NCI-H187 treated with DMSO at 0.1 percent for 48 hours (cell line): ENCODE measurements around the gene WDR70.
"Not testable (repeated sequence)": the region's sequence is repeated elsewhere in the genome, so short reads cannot be mapped to it uniquely, and the experiment has no call there.

Experiments used
- DNase-seq: peaks from one replicate; lab custom pipeline; 2025; lab: John Stamatoyannopoulos, UW

The WDR70 gene

DNA sequence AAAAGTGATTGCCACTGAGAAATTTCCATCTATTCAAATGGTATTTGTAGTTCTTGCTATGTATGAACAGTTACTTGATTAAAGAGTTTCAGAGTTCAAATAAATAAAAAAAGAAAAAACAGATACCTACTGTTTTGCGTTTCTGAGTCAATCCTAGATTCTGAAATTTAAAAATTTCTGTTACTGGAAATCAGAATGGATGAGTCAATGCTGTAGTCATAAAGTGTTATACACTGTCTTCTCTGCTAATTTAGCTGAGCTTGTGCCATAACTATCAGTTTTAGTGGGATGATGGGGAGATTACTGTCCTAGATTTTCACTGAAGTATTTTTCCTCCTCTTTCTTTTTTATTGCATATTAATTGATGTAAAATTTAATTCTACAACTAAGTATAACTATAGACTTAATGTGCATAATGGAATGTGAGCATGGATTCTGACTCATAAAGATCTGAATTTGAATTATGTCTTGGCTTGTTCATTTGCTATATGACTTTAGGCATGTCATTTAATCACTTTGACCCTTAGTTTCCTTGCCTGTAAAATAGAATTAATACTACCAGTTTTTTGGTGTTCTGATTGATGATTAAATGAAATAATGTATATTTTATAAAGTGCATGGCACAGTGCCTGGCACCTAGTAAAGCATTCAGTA lies 75.4 kb downstream of the WDR70 start:
- DNase-seq: not testable (repeated sequence)

DNA sequence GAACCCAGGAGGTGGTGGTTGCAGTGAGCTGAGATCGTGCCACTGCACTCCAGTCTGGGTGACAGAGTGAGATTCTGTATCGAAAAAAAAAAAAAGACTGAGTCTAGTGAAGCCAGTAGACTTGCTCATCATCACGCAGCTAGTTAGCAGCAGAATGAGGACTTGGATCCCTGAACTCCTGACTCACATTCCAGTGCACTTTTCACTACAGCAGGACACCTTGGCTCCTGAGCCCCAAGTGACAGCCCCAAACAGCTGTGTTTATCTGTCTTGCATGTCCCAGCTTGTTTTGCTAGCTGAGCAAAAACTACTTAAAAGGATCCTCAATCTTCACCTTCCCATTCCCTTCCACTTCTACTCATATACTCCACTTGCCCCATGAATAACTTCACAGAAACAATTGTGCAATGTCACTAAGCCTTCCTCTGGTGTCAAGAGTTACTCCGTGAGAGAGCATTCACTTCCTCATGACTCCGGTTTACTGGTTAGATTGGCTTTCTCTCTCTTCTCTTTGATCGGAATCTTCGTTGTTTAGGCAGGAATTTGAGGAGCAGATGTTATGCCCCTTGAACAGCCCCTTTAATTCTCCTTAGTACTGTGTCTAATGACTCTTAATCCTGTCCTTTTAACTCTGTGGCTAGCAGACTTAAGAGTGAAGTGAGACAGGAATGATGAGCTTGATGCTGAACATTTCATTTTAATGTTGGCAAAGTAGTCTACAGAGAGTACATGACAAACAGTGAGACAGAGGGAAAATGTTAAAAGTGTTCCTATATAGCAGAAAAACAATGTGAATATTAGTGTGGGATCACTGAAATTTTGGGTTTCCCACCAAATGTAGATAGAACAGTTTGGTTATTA lies 84.3 kb downstream of the WDR70 start:
- DNase-seq: not testable (repeated sequence)

DNA sequence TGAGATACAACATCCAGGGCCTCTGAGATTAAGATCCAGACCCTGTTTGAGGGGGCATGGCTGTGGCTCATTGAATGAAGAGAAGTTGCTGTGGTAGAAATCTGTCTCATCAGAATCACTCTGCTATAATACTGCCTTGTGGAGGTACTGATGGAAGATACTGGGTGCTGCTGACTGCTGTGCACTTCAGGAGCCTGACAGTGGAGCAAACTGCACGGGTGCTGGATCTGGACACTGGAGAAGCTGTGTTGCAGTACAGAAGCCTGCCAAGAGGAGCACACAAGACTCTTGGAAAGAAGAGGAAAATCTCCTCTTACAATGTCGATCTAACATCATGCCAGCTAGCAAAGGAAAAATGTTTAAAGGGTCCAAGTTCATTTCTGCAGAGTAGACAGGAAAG lies 85.5 kb downstream of the WDR70 start:
- DNase-seq: not testable (repeated sequence)

DNA sequence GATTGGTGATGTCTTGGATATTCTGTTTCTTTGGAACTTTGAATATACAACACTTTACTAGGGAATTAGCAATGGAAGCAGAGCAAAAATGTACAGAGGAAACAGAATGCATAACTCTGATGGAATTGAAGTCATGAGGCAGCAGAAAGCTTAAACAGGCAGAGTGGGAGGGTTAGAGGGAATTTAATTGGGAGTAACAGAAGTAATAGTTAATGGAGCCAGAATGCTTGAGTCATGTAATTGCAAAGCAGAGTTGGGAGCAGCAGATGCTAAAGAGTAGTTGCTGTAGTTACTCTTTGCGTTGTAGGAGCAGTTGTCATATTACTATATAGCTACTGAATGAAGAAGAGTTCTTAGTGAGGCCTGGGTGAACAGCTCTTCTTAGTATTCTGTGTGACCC lies 90.3 kb downstream of the WDR70 start:
- DNase-seq: not testable (repeated sequence)

- DNase-seq: no peak
Measured at GRCh38 chr5:37471666-37472197, 92.6 kb downstream of the WDR70 start.

GRCh38 chr5:37477426-37477825 lies 98.3 kb downstream of the WDR70 start:
- no peak for DNase-seq

DNA sequence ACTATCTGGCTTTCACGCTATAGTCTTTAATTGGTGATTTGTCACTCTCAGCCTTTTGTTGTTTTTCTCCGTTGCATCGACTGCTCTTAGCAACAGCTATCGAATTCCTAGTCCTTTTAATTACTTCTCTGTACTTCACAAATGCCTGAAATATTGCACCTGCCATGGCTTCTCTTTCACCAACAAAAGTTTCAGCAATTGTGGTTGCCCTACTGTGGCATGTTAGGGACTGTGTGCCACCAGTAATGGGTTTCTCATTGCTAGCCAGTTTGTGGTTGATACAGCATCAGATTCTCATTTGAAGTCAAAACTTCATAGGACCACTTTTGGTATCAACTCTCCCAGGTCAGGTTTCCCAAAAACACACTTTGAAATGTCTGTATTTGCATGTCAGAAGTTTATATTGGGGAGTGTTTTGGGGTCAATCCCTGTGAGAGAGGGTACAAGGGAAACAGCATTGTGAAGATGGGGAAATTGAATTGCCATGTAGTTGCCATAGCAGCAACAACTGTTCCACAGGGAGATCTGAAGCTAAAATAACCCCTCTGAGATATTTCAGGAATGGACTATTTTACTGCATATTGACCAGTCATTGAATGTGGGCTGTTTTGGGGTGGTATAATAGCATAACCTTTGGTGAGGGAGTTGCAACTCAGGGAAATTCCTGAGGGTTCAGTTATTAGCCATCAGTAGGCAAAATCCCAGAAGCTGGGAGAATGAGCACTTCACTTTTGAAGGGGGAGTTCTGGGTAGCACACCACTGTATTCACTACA lies 99.2 kb downstream of the WDR70 start:
- no peak for DNase-seq

GRCh38 chr5:37481395-37481794 lies 102.3 kb downstream of the WDR70 start:
- not testable (repeated sequence) for DNase-seq

DNA sequence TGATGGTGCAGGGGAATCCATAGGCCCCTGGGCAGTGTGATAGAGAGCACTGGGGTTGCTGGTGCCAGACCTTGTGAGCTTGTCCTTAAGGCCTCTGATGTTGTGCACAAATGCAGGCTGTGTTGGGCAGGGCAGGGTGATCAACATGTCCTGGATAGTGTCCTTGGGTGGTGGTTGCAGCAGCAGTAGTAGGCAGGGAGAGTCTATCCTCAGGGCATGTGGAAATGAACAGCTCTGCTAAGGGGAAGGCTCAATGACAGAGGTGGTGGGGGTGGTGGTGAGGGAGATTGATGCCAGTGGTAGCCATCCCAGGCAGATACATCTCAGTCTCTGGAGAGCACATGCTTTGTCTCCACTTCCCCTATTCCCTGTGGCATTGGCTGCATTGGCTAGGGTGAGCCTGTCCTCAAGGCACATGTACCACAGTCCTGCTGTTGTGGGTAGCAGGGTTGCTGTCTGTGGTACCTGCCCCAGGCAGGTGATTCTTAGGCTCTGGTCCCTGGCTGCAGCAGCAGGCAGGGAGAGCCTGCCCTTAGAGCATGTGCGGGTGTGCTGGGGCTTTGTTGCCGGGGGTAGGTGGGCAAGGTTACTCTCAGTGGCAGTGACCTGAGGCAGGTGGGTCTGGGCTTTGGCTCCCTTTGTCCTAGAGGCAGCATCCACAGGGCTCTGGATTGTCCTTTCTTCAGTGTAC lies 111.1 kb downstream of the WDR70 start:
- DNase-seq: no peak

DNA sequence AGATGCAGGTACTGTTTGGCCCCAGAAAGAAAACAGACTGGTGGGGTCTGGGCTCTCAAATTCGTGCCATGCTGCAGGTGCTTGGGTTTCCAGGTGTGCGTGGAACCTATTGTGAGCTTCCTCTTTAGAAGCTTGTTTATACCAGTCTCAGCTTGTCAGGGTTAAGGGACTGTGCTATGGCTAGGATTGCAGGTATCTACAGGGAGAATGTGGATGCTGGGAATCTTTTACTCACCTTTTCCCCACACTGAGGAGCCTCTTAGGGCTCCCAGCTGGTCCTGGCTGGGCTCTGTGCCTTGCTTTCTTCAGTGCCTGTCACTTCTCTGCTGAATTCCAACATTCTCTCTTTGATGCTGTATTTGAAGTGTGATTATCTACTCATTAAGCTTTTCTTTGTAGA lies 111.8 kb downstream of the WDR70 start:
- no peak for DNase-seq

DNA sequence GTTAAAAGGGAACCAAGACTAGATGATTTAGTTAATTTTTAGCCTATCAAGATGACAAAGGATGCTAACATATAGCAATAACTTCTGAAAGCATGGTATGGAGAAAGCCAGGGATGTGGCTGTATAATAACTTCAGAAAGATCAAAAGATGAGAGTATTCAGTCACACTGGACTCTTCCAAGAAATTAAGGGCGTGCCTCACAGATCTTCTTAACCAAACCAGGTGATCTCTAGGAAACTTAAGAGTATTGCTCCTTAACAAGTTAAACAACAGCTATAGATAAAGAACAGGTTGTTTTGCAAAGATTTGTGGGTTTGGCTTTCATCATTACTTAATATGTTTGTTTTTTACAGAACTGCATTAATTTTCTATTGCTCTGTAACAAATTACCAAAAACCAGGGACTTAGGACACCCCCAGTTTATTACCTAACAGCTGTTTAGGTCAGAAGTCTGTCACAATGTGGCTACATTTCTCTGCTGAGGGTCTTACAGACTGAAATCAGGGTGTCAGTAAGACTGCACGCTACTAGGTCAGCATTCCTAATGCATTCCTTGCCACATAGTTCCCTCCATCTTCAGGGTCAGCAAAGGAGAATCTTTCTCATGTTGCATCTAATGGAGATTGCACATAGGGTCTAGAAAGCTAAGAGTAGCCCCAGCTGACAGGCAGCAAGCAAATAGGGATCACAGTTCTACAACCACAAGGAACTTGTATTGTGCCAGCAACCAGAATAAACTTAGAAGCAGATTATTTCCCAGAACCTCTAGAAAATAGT lies 113.8 kb downstream of the WDR70 start:
- no peak for DNase-seq

DNA sequence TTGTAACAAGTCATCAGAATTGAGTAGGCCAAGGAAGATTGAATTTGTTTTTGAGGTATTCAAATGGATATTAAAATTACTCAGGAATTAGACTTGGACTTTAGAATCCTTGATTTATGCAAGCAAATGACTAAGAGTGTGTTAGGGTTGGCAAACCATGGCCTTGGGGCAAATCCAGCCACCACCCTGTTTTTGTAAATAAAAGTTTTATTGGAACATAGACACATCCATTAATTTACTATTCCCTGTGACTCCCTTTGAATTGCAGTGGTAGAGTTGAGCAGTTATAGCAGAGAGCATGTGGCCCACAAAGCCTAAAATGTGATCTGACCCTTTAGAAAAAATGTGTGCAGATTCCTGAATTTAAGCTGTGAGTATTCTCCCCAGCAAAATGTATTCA lies 115.6 kb downstream of the WDR70 start:
- no peak for DNase-seq

DNA sequence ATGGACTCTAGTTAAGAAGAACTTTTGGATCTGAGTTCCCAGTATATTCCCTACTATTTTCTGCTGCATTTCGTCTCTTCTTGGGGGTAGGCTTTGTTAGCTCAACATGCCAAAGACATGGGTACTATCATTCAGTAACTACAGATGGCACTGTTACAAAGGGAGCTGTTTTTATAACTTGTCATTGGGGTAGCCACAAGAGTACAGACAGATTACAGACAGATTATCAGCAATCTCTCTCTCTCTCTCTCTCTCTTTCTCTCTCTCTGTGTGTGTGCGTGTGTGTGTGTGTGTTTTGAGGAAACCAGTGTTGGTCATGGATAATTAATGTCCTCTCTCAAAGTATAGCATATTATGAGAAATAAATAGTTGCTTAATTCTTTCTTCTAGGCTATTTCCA lies 116.1 kb downstream of the WDR70 start:
- DNase-seq: no peak

DNA sequence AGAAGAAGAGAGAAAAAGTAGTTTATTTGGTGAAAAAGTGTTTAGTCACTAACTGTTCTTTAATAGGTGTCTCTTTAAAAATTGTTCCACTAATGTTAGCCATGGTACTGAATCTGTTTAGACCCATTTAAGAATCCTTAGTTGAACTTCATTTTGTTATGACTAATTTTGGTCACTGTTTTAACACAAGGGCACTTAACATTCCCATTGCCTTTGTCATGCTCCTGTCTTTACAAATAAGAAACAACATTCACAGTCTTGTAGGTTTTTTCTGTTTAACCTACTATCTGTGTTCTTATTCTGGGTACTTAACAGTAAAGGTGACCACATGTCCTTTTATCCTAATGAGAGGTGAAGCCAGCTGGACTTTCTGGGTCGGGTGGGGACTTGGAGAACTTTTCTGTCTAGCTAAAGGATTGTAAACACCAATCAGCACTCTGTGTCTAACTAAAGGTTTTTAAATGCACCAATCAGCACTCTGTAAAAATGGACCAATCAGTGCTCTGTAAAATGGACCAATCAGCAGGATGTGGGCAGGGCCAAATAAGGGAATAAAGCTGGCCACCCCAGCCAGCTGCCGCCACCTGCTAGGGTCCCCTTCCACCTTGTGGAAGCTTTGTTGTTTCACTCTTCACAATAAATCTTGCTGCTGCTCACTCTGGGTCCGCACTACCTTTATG lies 116.7 kb downstream of the WDR70 start:
- no peak for DNase-seq

DNA sequence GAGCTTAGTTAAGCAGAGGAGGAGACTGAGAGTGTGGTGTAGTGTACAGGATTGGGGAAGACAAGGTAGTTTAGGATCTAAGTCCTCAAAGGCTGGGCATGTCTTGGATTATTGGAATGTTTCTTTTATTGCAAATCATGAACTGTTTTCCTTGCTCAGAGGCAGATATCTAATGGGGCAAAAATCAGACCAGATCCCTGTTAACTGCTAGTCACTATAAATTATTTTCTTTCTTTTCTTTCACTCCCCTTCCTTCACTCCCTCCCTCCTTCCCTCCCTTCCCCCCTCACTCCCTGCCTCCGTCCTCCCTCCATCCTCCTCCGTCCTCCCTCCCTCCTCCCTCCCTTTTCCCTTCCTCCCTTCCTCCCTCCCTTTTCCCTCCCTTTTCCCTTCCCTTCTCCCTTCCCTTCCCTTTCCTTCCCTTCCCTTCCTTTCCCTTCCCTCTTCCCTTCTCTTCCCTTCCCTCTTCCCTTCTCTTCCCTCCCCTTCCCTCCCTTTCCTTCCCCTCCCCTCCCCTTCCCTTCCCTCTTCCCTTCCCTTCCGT lies 117.9 kb downstream of the WDR70 start:
- DNase-seq: no peak

DNA sequence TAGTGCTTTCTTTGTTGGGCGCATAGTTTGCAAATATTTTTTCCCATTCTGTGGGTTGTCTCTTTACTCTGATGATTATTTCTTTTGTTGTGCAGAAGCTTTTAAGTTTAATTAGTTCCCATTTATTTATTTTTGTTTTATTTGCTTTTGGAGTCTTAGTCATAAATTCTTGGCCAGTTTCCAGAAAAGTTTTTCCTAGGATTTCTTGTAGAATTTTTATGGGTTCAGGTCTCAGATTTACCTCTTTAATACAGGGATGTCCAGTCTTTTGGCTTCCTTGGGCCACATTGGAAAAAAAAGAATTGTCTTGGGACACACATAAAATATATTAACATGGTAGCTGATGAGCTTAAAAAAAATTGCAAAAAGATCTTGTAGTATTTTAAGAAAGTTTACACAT lies 122.0 kb downstream of the WDR70 start:
- DNase-seq: no peak

GRCh38 chr5:37506241-37506640 lies 127.1 kb downstream of the WDR70 start:
- no peak for DNase-seq

GRCh38 chr5:37506722-37507121 lies 127.6 kb downstream of the WDR70 start:
- DNase-seq: no peak

GRCh38 chr5:37511646-37512045 lies 132.5 kb downstream of the WDR70 start:
- no peak for DNase-seq

- DNase-seq: no peak
Measured at GRCh38 chr5:37514946-37515345, 135.8 kb downstream of the WDR70 start.
